HEK293 (cell line): ENCODE data around the gene PRKCE.

ENCODE experiments used
- CTCF ChIP-seq: fragments of 450-650 bp; formaldehyde crosslinking; IDR thresholded peaks from 2 replicates; pipeline ENCODE4 v1.5.1; 2016; ENCODE audit warnings: missing biosample characterization, missing genetic modification characterization
- PATZ1 ChIP-seq: fragments of 450-650 bp; formaldehyde crosslinking; IDR thresholded peaks from 2 replicates; pipeline ENCODE4 v1.5.1; 2016; ENCODE audit warnings: missing biosample characterization, missing genetic modification characterization

DNA sequence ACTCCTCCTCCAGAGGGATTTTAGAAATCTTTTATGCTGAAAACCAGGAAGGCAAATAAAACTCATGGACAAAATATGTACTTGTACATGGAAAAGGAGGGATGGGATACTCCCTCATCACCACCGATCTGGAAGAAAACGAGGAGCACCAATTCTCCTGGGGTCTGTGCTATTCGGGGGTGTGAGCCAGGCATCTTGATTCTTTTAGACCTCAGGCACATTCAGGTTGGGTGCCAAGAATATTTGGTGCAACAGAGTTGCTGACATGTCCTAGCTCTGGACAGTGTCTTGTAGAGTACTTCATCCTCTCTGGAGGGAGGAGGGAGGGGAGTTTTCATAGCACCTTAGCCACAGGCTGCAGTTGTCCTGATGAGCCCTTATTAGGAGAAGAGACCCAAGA, 163.0 kb downstream of the PRKCE start:
- TF ChIP-seq CTCF (tag by site-specific recombination), result no peak
- no peak for TF ChIP-seq PATZ1 (tag by site-specific recombination)
